Measurements from ENCODE around the gene DUSP5.
"Not testable (repeated sequence)": the region's sequence is repeated elsewhere in the genome, so short reads cannot be mapped to it uniquely, and the experiment has no call there.

Gene DUSP5

DNA sequence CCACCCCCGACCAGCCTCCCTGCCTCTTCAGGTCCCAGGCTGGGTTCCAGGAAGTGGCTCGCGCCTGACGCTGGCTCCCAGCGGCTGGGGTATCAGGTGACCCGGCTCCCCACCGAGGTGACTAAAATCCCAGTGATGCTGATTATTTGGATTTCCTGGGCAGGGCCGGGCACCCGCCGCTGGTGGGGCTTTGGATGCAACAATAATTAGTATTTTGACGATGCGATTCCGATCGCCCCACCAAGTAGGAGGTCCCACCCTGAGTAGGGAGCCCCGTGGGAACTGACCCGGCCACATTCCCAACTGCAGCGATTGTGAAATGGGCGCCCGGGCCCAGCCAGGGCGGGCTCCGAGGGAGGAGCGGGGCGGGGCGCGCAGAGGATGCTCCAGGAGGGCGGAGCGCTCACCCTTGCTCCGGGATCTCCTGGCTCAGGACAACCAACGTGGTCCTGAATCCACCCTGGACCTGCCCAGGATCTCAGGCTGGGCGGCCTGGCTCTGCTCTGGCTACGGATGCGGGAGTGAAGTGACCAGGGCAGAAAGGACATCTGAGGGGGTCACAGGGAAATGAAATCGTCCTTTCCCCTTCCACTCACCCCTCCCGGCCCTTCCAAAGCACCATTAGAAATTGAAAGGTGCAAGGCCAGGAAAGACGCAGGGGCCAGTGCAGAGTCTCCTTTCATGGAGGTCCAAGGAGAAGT, 32.6 kb downstream of the DUSP5 start:
- Histone ChIP-seq H2BK15ac (ENCODE audit: low read length) (no peak overlapping the region), H3K27ac (replicated peaks; ENCODE audit: low read length) (no peak overlapping the region), H3K27me3 (ENCODE audit: control insufficient read depth in 3 of 3, insufficient read depth in 3 of 3, low read depth in 1 of 3, low read length in 3 of 3) (peaks cover 0 to 3% (median 0%) of the 10 kb centered on the region in 3 experiments), H2BK5ac (ENCODE audit: low read length) (peak overlapping the region; percentile 42), H2BK12ac (ENCODE audit: low read length) (no peak overlapping the region), H3K9ac (ENCODE audit: low read depth, low read length, poor library complexity) (no peak overlapping the region), H3K4me1 (ENCODE audit: control insufficient read depth in 2 of 2, insufficient read depth in 1 of 2, low read depth in 1 of 2, low read length in 2 of 2) (peaks cover 0 to 9% of the 10 kb centered on the region in 2 donors), H4K8ac (ENCODE audit: low read depth, low read length) (no peak overlapping the region), H3K4me2 (ENCODE audit: insufficient read depth, low read length, poor library complexity, severe bottlenecking) (peak overlapping the region; percentile 57), H3K14ac (ENCODE audit: low read length) (no peak overlapping the region), H2BK120ac (ENCODE audit: low read depth, low read length) (no peak overlapping the region), H3K79me1 (ENCODE audit: low read depth, low read length) (no peaks in the 10 kb centered on the region), H2AFZ (ENCODE audit: low read length) (peak overlapping the region; percentile 53), H3K36me3 (replicated peaks in 1 of 2; ENCODE audit: control insufficient read depth in 2 of 2, insufficient read depth in 2 of 2, low read length in 2 of 2) (no peaks in the 10 kb centered on the region), H3K9me3 (replicated peaks in 1 of 2; ENCODE audit: control insufficient read depth in 2 of 2, insufficient read depth in 1 of 2, low read depth in 1 of 2, low read length in 2 of 2) (no peaks in the 10 kb centered on the region), H3K18ac (ENCODE audit: low read length) (peak overlapping the region; percentile 29), H3K4ac (ENCODE audit: low read length) (no peak overlapping the region), H4K91ac (ENCODE audit: low read depth, low read length, poor library complexity) (no peak overlapping the region), H3K23ac (ENCODE audit: low read depth, low read length, poor library complexity) (peak overlapping the region; percentile 39), H3K4me3 (ENCODE audit: low read length in 2 of 2) (peak overlapping the region in 1 of 2 donors; percentile 31), H2AK5ac (ENCODE audit: low read depth, low read length) (no peak overlapping the region)
- no CpG with 5 or more reads among the region's 35 CpGs for WGBS, 2 donors (ENCODE audit: extremely low coverage in 2 of 2, insufficient read length in 2 of 2, insufficient replicate concordance in 1 of 2)
- peak; percentile 32 for DNase-seq (ENCODE audit: low spot score)

DNA sequence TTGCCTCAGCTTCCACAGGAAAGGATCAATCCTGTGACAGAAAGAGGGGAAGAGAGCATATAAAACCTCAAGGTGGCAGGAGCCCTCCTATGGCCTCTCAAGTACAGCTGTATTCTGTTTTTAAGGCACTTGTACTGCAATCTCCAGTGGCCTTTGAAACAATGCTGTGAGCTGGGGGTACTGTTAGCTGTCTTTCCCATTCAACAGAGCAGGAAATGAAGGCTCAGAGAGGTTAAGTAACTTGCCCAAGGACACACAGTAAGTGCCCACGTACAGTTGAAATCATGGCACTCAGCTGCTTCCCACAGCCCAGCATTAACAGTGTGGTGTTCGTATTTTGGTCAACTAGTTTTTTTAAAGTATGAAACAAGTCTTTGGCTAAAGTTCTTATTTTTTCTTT, 34.0 kb downstream of the DUSP5 start:
- Histone ChIP-seq H2BK15ac (ENCODE audit: low read length) (no peak overlapping the region), H4K91ac (ENCODE audit: low read depth, low read length, poor library complexity) (no peak overlapping the region), H3K79me1 (ENCODE audit: low read depth, low read length) (no peaks in the 10 kb centered on the region), H3K4ac (ENCODE audit: low read length) (no peak overlapping the region), H3K4me1 (ENCODE audit: control insufficient read depth in 2 of 2, insufficient read depth in 1 of 2, low read depth in 1 of 2, low read length in 2 of 2) (peaks cover 0 to 9% of the 10 kb centered on the region in 2 donors), H3K18ac (ENCODE audit: low read length) (no peak overlapping the region), H3K36me3 (replicated peaks in 1 of 2; ENCODE audit: control insufficient read depth in 2 of 2, insufficient read depth in 2 of 2, low read length in 2 of 2) (no peaks in the 10 kb centered on the region), H3K27me3 (ENCODE audit: control insufficient read depth in 3 of 3, insufficient read depth in 3 of 3, low read depth in 1 of 3, low read length in 3 of 3) (peaks cover 0 to 3% (median 0%) of the 10 kb centered on the region in 3 experiments), H2BK120ac (ENCODE audit: low read depth, low read length) (no peak overlapping the region), H2AFZ (ENCODE audit: low read length) (no peak overlapping the region), H3K4me3 (ENCODE audit: low read length in 2 of 2) (no peak overlapping the region), H3K4me2 (ENCODE audit: insufficient read depth, low read length, poor library complexity, severe bottlenecking) (no peak overlapping the region), H4K8ac (ENCODE audit: low read depth, low read length) (no peak overlapping the region), H2AK5ac (ENCODE audit: low read depth, low read length) (no peak overlapping the region), H3K14ac (ENCODE audit: low read length) (no peak overlapping the region), H2BK5ac (ENCODE audit: low read length) (no peak overlapping the region), H2BK12ac (ENCODE audit: low read length) (no peak overlapping the region), H3K23ac (ENCODE audit: low read depth, low read length, poor library complexity) (no peak overlapping the region), H3K9ac (ENCODE audit: low read depth, low read length, poor library complexity) (no peak overlapping the region), H3K9me3 (replicated peaks in 1 of 2; ENCODE audit: control insufficient read depth in 2 of 2, insufficient read depth in 1 of 2, low read depth in 1 of 2, low read length in 2 of 2) (no peaks in the 10 kb centered on the region), H3K27ac (replicated peaks; ENCODE audit: low read length) (no peak overlapping the region)
- DNase-seq (ENCODE audit: low spot score), result no peak
- no CpG with 5 or more reads among the region's 2 CpGs for WGBS, 2 donors (ENCODE audit: extremely low coverage in 2 of 2, insufficient read length in 2 of 2, insufficient replicate concordance in 1 of 2)

DNA sequence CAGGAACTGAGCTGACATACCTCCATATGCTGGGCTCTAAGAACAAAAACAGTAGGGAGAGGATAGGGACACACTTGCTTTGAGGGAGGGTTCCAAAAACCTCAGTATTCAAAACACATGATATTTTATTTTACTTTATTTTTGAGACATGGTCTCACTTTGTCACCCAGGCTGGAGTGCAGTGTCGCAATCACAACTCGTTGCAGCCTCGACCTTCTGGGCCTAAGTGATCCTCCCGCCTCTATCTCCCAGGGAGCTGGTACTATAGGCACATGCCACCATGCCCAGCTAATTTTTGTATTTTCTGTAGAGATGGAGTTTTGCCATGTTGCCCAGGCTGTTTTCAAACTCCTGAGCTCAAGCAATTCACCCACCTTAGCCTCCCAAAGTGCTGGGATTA, 34.9 kb downstream of the DUSP5 start:
- not testable (repeated sequence) for H3K4me1 ChIP-seq (ENCODE audit: control insufficient read depth in 2 of 2, insufficient read depth in 1 of 2, low read depth in 1 of 2, low read length in 2 of 2); H3K18ac ChIP-seq (ENCODE audit: low read length); H3K36me3 ChIP-seq (replicated peaks in 1 of 2; ENCODE audit: control insufficient read depth in 2 of 2, insufficient read depth in 2 of 2, low read length in 2 of 2); H3K23ac ChIP-seq (ENCODE audit: low read depth, low read length, poor library complexity); H2AFZ ChIP-seq (ENCODE audit: low read length); H2BK120ac ChIP-seq (ENCODE audit: low read depth, low read length); H3K9ac ChIP-seq (ENCODE audit: low read depth, low read length, poor library complexity); H2BK12ac ChIP-seq (ENCODE audit: low read length); H3K27me3 ChIP-seq (ENCODE audit: control insufficient read depth in 3 of 3, insufficient read depth in 3 of 3, low read depth in 1 of 3, low read length in 3 of 3); H3K27ac ChIP-seq (replicated peaks; ENCODE audit: low read length); H2BK5ac ChIP-seq (ENCODE audit: low read length); H4K8ac ChIP-seq (ENCODE audit: low read depth, low read length); H3K4me3 ChIP-seq (ENCODE audit: low read length in 2 of 2); H3K14ac ChIP-seq (ENCODE audit: low read length); H3K79me1 ChIP-seq (ENCODE audit: low read depth, low read length); DNase-seq (ENCODE audit: low spot score); H3K4ac ChIP-seq (ENCODE audit: low read length); H2AK5ac ChIP-seq (ENCODE audit: low read depth, low read length); H4K91ac ChIP-seq (ENCODE audit: low read depth, low read length, poor library complexity); H2BK15ac ChIP-seq (ENCODE audit: low read length); H3K9me3 ChIP-seq (replicated peaks in 1 of 2; ENCODE audit: control insufficient read depth in 2 of 2, insufficient read depth in 1 of 2, low read depth in 1 of 2, low read length in 2 of 2); H3K4me2 ChIP-seq (ENCODE audit: insufficient read depth, low read length, poor library complexity, severe bottlenecking)
- WGBS, 2 donors (ENCODE audit: extremely low coverage in 2 of 2, insufficient read length in 2 of 2, insufficient replicate concordance in 1 of 2), result no CpG with 5 or more reads among the region's 4 CpGs

DNA sequence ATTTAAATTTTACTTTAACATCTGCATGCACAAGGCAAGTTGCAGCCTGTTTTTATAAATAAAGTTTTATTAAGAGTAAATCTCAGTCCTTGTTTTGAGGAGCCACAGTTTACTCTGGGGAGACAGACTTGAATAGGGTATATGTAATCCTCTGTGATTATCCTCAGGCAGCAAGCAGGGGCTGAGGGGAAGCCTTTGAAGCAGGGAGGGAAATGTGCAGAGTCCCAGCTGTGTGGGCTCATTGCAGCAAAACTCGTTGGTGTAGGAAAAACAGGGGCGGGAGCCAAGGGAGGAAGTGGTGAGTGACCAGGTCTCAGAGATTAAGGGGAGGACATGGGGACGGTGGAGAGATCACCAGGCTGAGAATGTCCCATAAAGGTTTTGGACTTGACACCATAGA, 35.4 kb downstream of the DUSP5 start:
- WGBS, 2 donors (ENCODE audit: extremely low coverage in 2 of 2, insufficient read length in 2 of 2, insufficient replicate concordance in 1 of 2), result no CpG with 5 or more reads among the region's 3 CpGs
- H3K27me3 ChIP-seq (ENCODE audit: control insufficient read depth in 3 of 3, insufficient read depth in 3 of 3, low read depth in 1 of 3, low read length in 3 of 3), result no peaks in the 10 kb centered on the region

More for the DNA sequence above, 35.4 kb downstream of the DUSP5 start:
- Histone ChIP-seq H3K9ac (ENCODE audit: low read depth, low read length, poor library complexity) (no peak overlapping the region), H3K4me3 (ENCODE audit: low read length in 2 of 2) (no peak overlapping the region), H2AFZ (ENCODE audit: low read length) (peak overlapping the region; percentile 54), H4K8ac (ENCODE audit: low read depth, low read length) (no peak overlapping the region), H3K4me1 (ENCODE audit: control insufficient read depth in 2 of 2, insufficient read depth in 1 of 2, low read depth in 1 of 2, low read length in 2 of 2) (peaks cover 0 to 9% of the 10 kb centered on the region in 2 donors), H3K23ac (ENCODE audit: low read depth, low read length, poor library complexity) (no peak overlapping the region), H4K91ac (ENCODE audit: low read depth, low read length, poor library complexity) (no peak overlapping the region), H2AK5ac (ENCODE audit: low read depth, low read length) (no peak overlapping the region), H2BK12ac (ENCODE audit: low read length) (no peak overlapping the region), H2BK5ac (ENCODE audit: low read length) (no peak overlapping the region), H3K4me2 (ENCODE audit: insufficient read depth, low read length, poor library complexity, severe bottlenecking) (no peak overlapping the region), H2BK15ac (ENCODE audit: low read length) (no peak overlapping the region), H3K18ac (ENCODE audit: low read length) (no peak overlapping the region), H2BK120ac (ENCODE audit: low read depth, low read length) (no peak overlapping the region), H3K27ac (replicated peaks; ENCODE audit: low read length) (no peak overlapping the region), H3K36me3 (replicated peaks in 1 of 2; ENCODE audit: control insufficient read depth in 2 of 2, insufficient read depth in 2 of 2, low read length in 2 of 2) (no peaks in the 10 kb centered on the region), H3K9me3 (replicated peaks in 1 of 2; ENCODE audit: control insufficient read depth in 2 of 2, insufficient read depth in 1 of 2, low read depth in 1 of 2, low read length in 2 of 2) (no peaks in the 10 kb centered on the region), H3K4ac (ENCODE audit: low read length) (no peak overlapping the region), H3K79me1 (ENCODE audit: low read depth, low read length) (no peaks in the 10 kb centered on the region), H3K14ac (ENCODE audit: low read length) (no peak overlapping the region)
- DNase-seq (ENCODE audit: low spot score), result no peak
